Lower lobe of right lung (tissue), 2 donors: ENCODE data around the gene SEMA6D. TPM values are rescaled to one million over a fixed set of nuclear protein-coding genes. Genes with fewer than 3 reads are reported as not detected.

ENCODE experiments used
- ATAC-seq, 2 donors: fragments of 200-7000 bp; cut with Tn5 transposase; one replicate each; pipeline ENCODE4 v1.9.1; 2020 to 2022; ENCODE audit warnings: mild to moderate bottlenecking in 2 of 2, moderate library complexity in 2 of 2
- DNase-seq: peaks from one replicate; pipeline ENCODE4 v3.0.0-alpha.2; 2020
- H3K27ac ChIP-seq: fragments of 200-600 bp; one replicate; pipeline ENCODE4 v1.8.0; 2022
- H3K27me3 ChIP-seq: fragments of 200-600 bp; one replicate; pipeline ENCODE4 v1.8.0; 2022; ENCODE audit warnings: low read depth
- H3K36me3 ChIP-seq: fragments of 200-600 bp; one replicate; pipeline ENCODE4 v1.8.0; 2022; ENCODE audit warnings: mild to moderate bottlenecking
- H3K4me1 ChIP-seq: fragments of 200-600 bp; one replicate; pipeline ENCODE4 v1.8.0; 2022
- H3K4me3 ChIP-seq: fragments of 200-600 bp; one replicate; pipeline ENCODE4 v1.8.0; 2022; ENCODE audit warnings: mild to moderate bottlenecking
- H3K9me3 ChIP-seq: fragments of 200-600 bp; one replicate; pipeline ENCODE4 v1.8.0; 2022
- CTCF ChIP-seq: fragments of 200-600 bp; IDR thresholded peaks from one replicate; pipeline ENCODE4 v1.8.0; 2022; ENCODE audit warnings: antibody characterized with exemption, mild to moderate bottlenecking
- intact Hi-C: fragments of 100-400 bp; cut with DNase I; formaldehyde crosslinking; loops from one replicate; pipeline ENCODE4 v1.11.0; 2022
- total RNA-seq: library from RNA; stranded (reverse); fragmentation: NEBNext Ultra II Directional; extraction: Animal tissue kit (Norgen Biotek cat#: 25700); gene quantifications from one replicate; pipeline ENCODE4 v1.2.1, GENCODE V29; 2021
- donor health status: DM: no; HTN: yes; CAD: no; lungs with severe emphysema.

SEMA6D gene
- total RNA-seq, 1 donor from 2014 or later = 10.2 TPM

GRCh38 chr15:47675735-47676134, 41.6 kb upstream of the SEMA6D start:
- H3K4me1 ChIP-seq = peaks cover 10% of the 10 kb centered on the region
- H3K36me3 ChIP-seq = no peaks in the 10 kb centered on the region
- no peaks in the 10 kb centered on the region for H3K9me3 ChIP-seq
- ATAC-seq = no peak
- intact Hi-C loops = no loop called here
- no peak for TF ChIP-seq CTCF
- no peak overlapping the region for H3K27ac ChIP-seq
- DNase-seq = no peak
- no peaks in the 10 kb centered on the region for H3K27me3 ChIP-seq
- H3K4me3 ChIP-seq = no peak overlapping the region

GRCh38 chr15:47678040-47678439, 39.3 kb upstream of the SEMA6D start:
- intact Hi-C loops = no loop called here
- Histone ChIP-seq H3K36me3 (no peaks in the 10 kb centered on the region), H3K4me3 (no peak overlapping the region), H3K9me3 (no peaks in the 10 kb centered on the region), H3K27me3 (no peaks in the 10 kb centered on the region), H3K27ac (no peak overlapping the region), H3K4me1 (peaks cover 10% of the 10 kb centered on the region)
- ATAC-seq (no peak), DNase-seq (no peak)
- TF ChIP-seq CTCF = no peak

DNA sequence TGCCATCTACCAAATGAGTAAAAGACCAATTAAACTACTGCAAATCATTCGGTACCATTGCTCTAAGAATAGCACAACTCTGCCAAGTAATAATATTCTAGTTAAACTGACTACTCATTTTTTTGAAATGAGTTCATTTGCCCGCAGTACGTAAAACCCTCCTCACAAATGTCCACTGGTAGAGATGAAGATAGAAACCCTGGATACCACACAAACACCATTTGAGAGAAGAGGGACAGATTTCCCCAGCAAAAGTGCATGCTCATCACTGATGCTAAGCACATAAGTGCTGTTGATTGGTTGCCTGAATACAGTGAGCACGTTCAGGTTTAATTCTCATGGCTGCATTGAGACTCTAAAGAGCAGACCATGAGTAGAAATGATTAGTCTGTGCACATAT, 34.6 kb upstream of the SEMA6D start:
- no peaks in the 10 kb centered on the region for H3K9me3 ChIP-seq
- TF ChIP-seq CTCF = no peak
- no peak overlapping the region for H3K27ac ChIP-seq
- no peaks in the 10 kb centered on the region for H3K27me3 ChIP-seq
- no peak overlapping the region for H3K4me3 ChIP-seq
- ATAC-seq = no peak
- no peaks in the 10 kb centered on the region for H3K4me1 ChIP-seq
- intact Hi-C loops = no loop called here
- no peak for DNase-seq
- no peaks in the 10 kb centered on the region for H3K36me3 ChIP-seq

- intact Hi-C loops = no loop called here
- ATAC-seq = no peak
- H3K4me3 ChIP-seq = no peak overlapping the region
- no peaks in the 10 kb centered on the region for H3K36me3 ChIP-seq
- no peaks in the 10 kb centered on the region for H3K9me3 ChIP-seq
- no peak for TF ChIP-seq CTCF
- H3K4me1 ChIP-seq = no peaks in the 10 kb centered on the region
- DNase-seq = no peak
- H3K27ac ChIP-seq = no peak overlapping the region
- no peaks in the 10 kb centered on the region for H3K27me3 ChIP-seq
Observed at GRCh38 chr15:47685141-47685870, 32.0 kb upstream of the SEMA6D start.

- DNase-seq = no peak
- Histone ChIP-seq H3K36me3 (no peaks in the 10 kb centered on the region), H3K9me3 (no peaks in the 10 kb centered on the region), H3K27ac (no peak overlapping the region), H3K4me1 (no peaks in the 10 kb centered on the region), H3K4me3 (no peak overlapping the region), H3K27me3 (no peaks in the 10 kb centered on the region)
- TF ChIP-seq CTCF = no peak
- intact Hi-C loops = no loop called here
- ATAC-seq = no peak
Observed at GRCh38 chr15:47688573-47689086, 28.7 kb upstream of the SEMA6D start.
